Superior temporal gyrus (tissue), 1 donor: ENCODE data around the gene PCYT1A.

Experiments used
- DNase-seq: peaks from one replicate; pipeline ENCODE4 v3.0.0-alpha.2; 2016; ENCODE audit errors: extremely low spot score

The PCYT1A gene

DNA sequence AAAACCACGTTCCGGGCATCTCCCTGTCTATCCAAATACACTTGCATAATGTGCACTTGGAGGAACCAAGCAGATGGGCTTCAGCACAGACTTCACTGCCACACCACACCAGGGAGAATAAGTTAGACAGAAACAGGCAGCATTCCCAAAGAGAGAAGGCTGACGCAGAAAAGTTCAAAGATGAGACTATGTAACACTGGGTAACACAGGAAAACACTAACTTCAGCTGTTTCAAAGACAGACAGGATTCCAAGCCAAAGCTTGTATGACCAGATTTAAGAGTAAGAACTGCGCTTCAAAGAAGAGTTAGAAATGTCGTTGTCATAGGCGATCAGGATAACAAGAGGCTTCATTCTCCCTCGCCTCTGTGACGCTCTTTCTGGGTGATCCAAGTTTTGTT, 51.3 kb downstream of the PCYT1A start:
- no peak for DNase-seq

- no peak for DNase-seq
Observed at GRCh38 chr3:196235452-196236122, 51.9 kb downstream of the PCYT1A start.

GRCh38 chr3:196232882-196233251, 54.7 kb downstream of the PCYT1A start:
- DNase-seq: no peak

DNA sequence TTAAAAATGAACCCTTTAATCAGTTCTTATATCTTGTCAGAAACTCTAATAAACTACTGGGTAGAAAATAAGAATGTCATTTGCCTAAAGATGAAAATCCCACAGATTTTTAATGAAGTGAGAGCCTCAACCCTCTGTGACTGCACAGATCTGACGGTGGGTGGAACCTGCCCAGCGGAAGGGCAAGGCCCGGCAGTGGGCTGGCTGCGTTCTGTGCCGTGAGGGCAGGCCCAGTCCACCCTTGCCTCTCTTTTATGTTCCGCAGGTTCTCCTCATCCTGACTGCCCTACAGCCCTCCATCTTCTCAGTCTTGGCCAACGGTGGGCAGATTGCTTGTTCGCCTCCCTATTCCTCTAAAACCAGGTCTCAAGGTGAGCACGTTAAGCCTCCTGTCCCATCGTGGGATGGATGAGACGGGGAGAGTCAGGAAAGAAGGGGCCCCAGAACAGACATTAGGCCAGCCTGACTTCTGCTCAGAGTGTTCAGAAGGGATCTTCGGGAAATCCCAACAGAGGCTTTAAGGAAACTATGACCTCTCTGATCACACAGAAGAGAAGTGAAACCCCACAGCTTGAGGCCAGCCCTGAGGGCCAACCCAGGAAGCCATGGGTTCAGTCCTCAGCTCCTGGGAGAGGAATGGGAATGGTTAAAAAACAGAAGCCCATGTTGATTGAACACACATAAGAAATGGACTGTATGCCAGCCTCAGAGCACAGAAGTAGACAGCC, 55.2 kb downstream of the PCYT1A start:
- DNase-seq: no peak

DNA sequence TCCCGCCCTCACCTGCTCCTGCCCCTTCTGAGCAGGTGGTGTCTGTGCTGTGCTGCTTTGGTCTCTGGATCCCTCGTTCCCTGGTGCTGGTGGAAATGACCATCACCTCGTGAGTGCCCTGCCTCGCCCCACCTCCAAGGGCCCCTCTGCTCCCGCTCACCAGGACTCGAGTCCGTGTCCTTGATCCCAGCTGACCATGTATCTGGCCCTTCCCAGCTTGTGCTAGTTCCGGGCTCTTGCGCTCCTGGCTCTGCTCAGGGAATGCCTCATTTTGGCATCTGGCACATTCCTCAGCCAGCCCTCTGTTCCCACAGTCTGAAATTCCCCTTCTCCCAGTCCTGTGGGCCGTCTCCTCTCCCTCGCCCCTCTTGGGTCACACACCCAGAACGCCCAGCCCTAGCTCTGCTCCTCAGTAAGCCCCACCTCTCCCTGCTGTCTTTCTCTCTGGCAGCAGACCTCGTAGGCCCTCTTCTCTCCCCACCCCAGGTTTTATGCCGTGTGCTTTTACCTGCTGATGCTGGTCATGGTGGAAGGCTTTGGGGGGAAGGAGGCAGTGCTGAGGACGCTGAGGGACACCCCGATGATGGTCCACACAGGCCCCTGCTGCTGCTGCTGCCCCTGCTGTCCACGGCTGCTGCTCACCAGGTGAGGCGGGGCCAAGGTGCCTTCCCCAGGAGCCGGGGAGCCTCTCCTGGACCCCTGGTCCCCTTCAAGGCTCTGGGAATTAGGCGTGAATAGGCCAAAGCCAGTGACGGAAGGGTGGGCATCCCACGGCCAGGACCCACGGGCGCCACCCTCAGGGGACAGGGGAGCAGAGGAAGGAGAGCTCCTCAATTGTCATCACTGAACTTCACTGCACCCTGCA, 59.7 kb downstream of the PCYT1A start:
- no peak for DNase-seq

DNA sequence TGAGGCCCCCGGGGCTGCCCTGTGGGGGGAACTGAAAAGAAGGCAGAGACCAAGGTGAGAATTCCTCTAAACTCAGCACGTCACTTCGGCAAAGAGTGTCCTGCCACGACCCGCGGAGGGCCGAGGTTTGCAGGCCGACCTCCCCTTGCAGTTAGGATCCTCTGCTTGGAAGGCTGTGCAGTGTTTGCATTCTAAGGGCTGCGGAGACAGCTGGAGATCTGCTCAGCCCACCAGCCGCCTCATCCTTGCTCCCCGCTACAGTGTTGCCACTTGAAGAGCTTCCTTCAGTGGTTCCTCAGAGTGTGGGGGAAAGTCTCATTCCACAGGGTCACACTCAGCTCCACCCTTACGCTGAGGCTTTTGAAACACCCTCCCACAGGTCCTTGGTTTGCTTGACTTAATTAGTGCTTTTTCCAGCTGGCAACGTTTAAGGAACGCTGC, 60.4 kb downstream of the PCYT1A start:
- DNase-seq: no peak

DNA sequence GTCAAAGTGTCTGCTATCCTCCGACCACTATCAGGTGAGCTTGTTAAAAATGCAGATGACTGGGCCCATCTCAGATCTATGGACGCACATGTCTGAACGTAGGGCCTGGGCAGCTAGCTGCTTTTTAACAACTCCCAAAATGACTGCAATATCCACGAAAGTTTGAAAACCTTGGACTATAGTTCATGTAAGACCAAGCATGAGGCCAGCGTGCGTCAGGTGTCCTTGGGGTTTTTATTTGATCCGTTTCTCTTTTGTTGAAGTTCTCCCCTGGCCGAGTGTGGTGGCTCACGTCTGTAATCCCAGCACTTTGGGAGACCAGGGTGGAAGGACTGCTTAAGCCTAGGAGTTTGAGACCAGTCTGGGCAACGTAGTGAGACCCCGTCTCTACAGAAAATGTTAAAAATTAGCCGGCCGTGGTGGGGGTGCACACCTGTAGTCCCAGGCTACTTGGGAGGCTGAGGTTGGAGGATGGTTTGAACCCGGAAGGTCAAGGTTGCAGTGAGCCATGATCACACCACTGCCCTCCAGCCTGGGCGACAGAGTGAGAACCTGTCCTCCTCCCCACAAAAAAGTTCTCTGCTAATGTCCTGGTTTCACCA, 61.7 kb downstream of the PCYT1A start:
- DNase-seq: no peak

GRCh38 chr3:196225086-196225485, 62.4 kb downstream of the PCYT1A start:
- no peak for DNase-seq

GRCh38 chr3:196222876-196223595, 64.5 kb downstream of the PCYT1A start:
- no peak for DNase-seq

- no peak for DNase-seq
Observed at GRCh38 chr3:196220991-196221390, 66.5 kb downstream of the PCYT1A start.

DNA sequence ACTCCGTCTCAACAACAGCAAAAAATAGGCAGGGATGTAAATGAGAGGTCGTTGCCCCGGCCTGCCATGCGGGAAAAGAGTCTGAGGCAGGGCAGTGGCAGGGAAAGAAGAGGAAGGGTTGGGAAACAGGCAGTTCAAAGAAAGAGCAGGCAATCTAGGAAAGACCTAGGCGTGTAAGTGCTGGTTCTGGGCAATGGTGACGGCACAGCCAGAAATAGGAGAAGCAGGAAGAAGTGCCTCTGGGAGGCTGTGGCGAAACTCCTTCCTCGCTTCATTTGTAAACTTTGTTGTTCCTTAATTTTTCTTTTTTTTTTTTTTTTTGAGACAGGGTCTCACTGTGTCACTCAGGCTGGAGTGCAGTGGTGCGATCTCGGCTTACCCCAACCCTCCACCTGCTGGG, 66.9 kb downstream of the PCYT1A start:
- no peak for DNase-seq

DNA sequence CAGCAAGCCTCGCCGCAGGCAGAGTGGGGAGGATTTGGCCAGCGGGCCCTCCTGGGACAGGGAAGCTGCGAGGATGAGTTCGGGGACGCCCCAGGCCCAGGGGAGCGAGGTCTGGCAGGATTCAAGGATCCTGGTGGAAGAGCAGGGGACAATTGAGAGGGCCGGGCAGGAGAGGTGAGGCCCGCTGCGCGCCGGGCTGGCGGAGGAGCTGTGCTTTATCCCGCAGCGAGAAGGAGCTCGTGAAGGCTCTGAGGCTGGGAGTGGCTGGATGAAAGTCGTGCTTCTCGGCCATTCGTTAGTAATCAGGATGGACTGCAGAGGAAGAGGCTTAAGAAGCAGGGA, 67.6 kb downstream of the PCYT1A start:
- no peak for DNase-seq

DNA sequence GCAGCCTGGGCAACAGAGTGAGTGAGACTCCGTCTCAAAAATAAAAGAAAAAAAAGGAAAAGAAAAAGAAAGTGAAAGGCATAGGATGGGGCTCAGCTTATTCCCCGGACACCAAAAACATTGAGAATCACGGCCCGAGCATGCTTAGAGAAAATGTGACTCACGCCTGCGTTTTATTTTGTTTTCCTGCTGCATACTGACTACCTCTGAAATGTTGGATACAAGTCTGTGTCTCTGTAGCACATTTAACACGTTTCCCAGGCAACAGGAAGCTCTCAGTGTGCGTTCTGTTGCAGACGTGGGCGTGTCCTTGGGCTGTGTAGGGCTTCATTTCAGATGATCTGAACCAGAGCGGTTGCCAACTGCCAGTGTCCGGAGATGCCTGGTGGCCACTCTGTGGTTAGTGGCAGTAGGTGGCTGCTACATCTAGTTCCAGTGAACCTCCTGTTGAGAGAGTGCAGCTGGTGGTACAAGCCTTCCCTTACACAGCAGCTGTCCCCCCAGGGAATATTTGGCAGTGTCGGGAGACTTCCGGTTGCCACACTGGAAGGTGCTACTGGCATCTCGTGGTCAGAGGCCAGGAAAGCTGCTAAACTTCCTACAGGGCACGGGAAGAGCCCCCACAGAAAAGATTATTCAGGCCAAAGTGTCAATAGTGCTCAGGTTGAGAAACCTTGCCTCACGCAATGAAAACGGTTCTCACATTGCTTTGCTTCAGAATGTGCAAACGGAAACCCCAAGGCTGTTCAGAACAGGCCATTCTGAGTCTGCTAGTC, 68.1 kb downstream of the PCYT1A start:
- DNase-seq: peak; percentile 75

- DNase-seq: no peak
Observed at GRCh38 chr3:196218155-196218712, 69.3 kb downstream of the PCYT1A start.

GRCh38 chr3:196217307-196218154, 70.0 kb downstream of the PCYT1A start:
- DNase-seq: no peak

- no peak for DNase-seq
Observed at GRCh38 chr3:196216681-196217211, 70.8 kb downstream of the PCYT1A start.

DNA sequence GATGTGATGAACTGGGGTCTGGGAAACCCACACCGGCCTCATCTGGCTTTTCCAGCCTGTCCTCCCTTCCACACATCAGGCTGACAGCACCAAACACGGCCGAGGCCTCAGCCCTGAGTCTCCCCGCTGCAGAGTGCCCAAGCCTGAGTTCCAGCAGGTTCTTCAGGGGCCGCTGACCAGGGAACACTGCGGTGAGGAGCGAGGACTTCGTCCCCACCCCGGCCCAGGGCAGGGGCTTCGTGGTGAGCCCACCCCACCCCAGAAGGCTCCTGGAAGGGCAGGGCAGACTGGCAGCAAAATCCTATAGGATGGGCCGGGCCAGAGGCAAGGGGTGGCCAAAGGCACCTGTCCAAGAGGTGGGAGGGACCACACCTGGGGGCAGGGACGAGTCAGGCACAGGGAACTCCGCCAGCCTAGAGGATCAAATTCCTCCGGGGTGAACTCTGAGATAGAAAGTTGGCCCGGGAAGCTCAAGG, 71.4 kb downstream of the PCYT1A start, which contains the start of gene SLC51A:
Gene SLC51A, plus strand, starts transcription at position 446 of the 476 bp plus-strand sequence. CDS start 179 bp downstream, outside the sequence.
- no peak for DNase-seq

DNA sequence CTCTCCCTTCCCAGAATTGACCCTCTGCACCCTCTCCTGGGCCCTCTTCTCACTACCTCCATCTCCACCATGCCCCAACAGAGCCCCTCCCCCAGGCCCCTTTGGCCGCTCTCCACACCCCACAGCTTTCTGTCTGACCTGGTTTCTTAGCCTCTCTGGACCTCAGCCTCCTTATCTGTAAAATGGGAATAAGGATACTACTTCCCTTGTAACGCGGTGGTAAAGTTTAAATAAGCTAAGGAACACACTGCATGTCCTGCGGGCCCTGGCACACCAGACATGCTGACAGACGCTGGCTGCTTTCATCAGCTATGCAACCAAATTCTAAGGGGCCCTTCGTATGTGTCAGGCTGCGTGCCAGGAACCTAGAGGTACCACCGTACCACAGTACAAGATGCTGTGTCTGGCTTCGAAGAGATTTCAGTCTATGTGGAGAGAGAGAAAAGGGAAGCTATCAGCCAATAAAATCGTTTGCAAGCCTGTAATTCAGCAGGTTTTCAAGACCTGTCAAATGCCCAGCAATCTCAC, 72.0 kb downstream of the PCYT1A start:
- no peak for DNase-seq
